PC-9 (cell line): ENCODE data around the gene TBC1D5. TPM values are rescaled to one million over a fixed set of nuclear protein-coding genes. Genes with fewer than 3 reads are reported as not detected.
"Not testable (repeated sequence)": the region's sequence is repeated elsewhere in the genome, so short reads cannot be mapped to it uniquely, and the experiment has no call there.

Experiments used
- BruUV-seq: library from RNA; stranded (reverse); fragments of 400-500 nt; replicated peaks from 2 replicates; lab custom pipeline; 2021; lab: Mats Ljungman, UMichigan
- CTCF ChIA-PET: fragments of 300-600 bp; sonication (Branson Sonifier 250); formaldehyde crosslinking; loops from one replicate; lab custom pipeline; 2022; ENCODE audit warnings: antibody characterized with exemption; lab: Charles Lee
- POLR2A ChIA-PET: fragments of 300-600 bp; sonication (Branson Sonifier 250); formaldehyde crosslinking; loops from one replicate; lab custom pipeline; 2022; ENCODE audit warnings: antibody characterized with exemption; ENCODE audit not compliant: unreplicated experiment; lab: Charles Lee
- DNase-seq, 2 experiments: peaks; one replicate each; pipeline versions ENCODE4 v3.0.0 to v3.0.0-alpha.2; 2015 to 2022; ENCODE audit warnings: mixed read lengths in 1 of 2
- H2AFZ ChIP-seq: fragments of 200-600 bp; sonication (generic); 2 replicates; pipeline ENCODE4 v1.8.1; 2017; ENCODE audit warnings: antibody characterized with exemption
- H3F3A ChIP-seq: fragments of 200-600 bp; sonication (generic); 2 replicates; pipeline ENCODE4 v1.8.1; 2017; ENCODE audit warnings: antibody characterized with exemption, mild to moderate bottlenecking, low read depth; ENCODE audit not compliant: insufficient read depth
- H3K27ac ChIP-seq: fragments of 200-600 bp; sonication (generic); 2 replicates; pipeline ENCODE4 v1.6.1; 2016; ENCODE audit warnings: mixed run types
- H3K27me3 ChIP-seq: fragments of 200-600 bp; sonication (generic); 2 replicates; pipeline ENCODE4 v1.6.1; 2016; ENCODE audit warnings: low read depth, mixed run types; ENCODE audit not compliant: insufficient read depth
- H3K36me3 ChIP-seq: fragments of 200-600 bp; sonication (generic); 2 replicates; pipeline ENCODE4 v1.6.1; 2016; ENCODE audit warnings: low read depth, mixed run types
- H3K4me1 ChIP-seq: fragments of 200-600 bp; sonication (generic); replicated peaks from 2 replicates; pipeline ENCODE4 v1.6.1; 2016; ENCODE audit warnings: mixed run types; ENCODE audit not compliant: insufficient read depth
- H3K4me2 ChIP-seq: fragments of 200-600 bp; sonication (generic); 2 replicates; pipeline ENCODE4 v1.6.1; 2017; ENCODE audit warnings: mixed run types
- H3K4me3 ChIP-seq: fragments of 200-600 bp; sonication (generic); 2 replicates; pipeline ENCODE4 v1.6.1; 2016; ENCODE audit warnings: mixed run types
- H3K79me2 ChIP-seq: fragments of 200-600 bp; sonication (generic); 2 replicates; pipeline ENCODE4 v1.6.1; 2017; ENCODE audit warnings: low read depth, mixed run types
- H3K9me2 ChIP-seq: fragments of 200-600 bp; sonication (generic); 2 replicates; pipeline ENCODE4 v1.8.1; 2017; ENCODE audit warnings: mild to moderate bottlenecking; ENCODE audit not compliant: insufficient read depth
- H3K9me3 ChIP-seq: fragments of 200-600 bp; sonication (generic); 2 replicates; pipeline ENCODE4 v1.8.1; 2016; ENCODE audit warnings: low read depth; ENCODE audit not compliant: insufficient read depth
- H4K20me1 ChIP-seq: fragments of 200-600 bp; sonication (generic); 2 replicates; pipeline ENCODE4 v1.8.1; 2017; ENCODE audit not compliant: insufficient read depth
- EZH2 ChIP-seq: fragments of 200-600 bp; sonication (generic); IDR thresholded peaks from 2 replicates; pipeline ENCODE4 v1.8.0; 2017; ENCODE audit warnings: antibody characterized with exemption, low read depth
- intact Hi-C: fragments of 100-400 bp; cut with micrococcal nuclease; formaldehyde crosslinking; loops from one replicate; pipeline ENCODE4 v1.10.0; 2022; ENCODE audit not compliant: unreplicated experiment
- total RNA-seq: library from RNA; stranded (reverse); gene quantifications from 2 replicates; pipeline ENCODE4 v1.2.3, GENCODE V29; 2021
- TF ChIP-seq, protein P1 (sequence below): fragments of 200-600 bp; sonication (generic); conservative IDR thresholded peaks from 2 replicates; pipeline ENCODE4 v1.6.1; 2017; ENCODE audit warnings: mixed run types, antibody characterized with exemption, mild to moderate bottlenecking, moderate library complexity

TBC1D5 gene
- total RNA-seq, 1 experiment from 2014 or later, result 54.0 TPM

DNA sequence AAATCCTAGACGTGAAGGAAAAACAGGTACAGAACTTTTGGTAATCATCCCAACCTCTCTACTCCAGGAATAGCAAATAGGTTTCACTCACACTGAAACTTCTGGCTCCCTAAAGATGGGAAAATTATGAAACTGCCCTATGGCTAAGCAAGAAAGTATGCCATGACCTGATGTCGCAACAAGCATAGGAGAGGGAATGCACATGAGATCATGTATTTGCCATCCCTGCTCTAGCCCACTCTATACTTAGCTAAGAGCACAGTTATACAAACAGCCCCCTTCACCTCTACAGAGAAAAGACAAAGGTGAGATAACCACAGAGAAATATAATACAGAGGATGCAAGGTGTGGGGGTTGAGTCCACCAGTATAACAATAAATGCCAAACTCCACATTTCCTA lies 102.7 kb downstream of the TBC1D5 start:
- Histone ChIP-seq H3K9me3 (peaks cover 4% of the 10 kb centered on the region; the same call in 1 of the 2 replicates), H4K20me1 (no peaks in the 10 kb centered on the region), H2AFZ (no peak overlapping the region), H3K36me3 (no peaks in the 10 kb centered on the region), H3K4me3 (no peak overlapping the region), H3K9me2 (no peaks in the 10 kb centered on the region), H3K4me2 (peak overlapping the region; percentile 22; the same call in 1 of the 2 replicates), H3F3A (peaks cover 25% of the 10 kb centered on the region), H3K27ac (peak overlapping the region; percentile 91), H3K27me3 (no peaks in the 10 kb centered on the region), H3K4me1 (peaks cover 39% of the 10 kb centered on the region), H3K79me2 (peaks cover 5% of the 10 kb centered on the region)
- TF ChIP-seq, protein P1, sequence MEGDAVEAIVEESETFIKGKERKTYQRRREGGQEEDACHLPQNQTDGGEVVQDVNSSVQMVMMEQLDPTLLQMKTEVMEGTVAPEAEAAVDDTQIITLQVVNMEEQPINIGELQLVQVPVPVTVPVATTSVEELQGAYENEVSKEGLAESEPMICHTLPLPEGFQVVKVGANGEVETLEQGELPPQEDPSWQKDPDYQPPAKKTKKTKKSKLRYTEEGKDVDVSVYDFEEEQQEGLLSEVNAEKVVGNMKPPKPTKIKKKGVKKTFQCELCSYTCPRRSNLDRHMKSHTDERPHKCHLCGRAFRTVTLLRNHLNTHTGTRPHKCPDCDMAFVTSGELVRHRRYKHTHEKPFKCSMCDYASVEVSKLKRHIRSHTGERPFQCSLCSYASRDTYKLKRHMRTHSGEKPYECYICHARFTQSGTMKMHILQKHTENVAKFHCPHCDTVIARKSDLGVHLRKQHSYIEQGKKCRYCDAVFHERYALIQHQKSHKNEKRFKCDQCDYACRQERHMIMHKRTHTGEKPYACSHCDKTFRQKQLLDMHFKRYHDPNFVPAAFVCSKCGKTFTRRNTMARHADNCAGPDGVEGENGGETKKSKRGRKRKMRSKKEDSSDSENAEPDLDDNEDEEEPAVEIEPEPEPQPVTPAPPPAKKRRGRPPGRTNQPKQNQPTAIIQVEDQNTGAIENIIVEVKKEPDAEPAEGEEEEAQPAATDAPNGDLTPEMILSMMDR, result no peak
- no peak for TF ChIP-seq EZH2
- TSS peak; percentile 54 for BruUV-seq
- peak; percentile 51 to 53 for DNase-seq
- ChIA-PET POLR2A (interaction anchor here (0.6 to 0.8 kb wide), 3 partner anchors 91 to 275 kb away, joined by 4 to 9 read pairs (median 6); no protein-coding TSS in a partner anchor), CTCF (no interaction called here)
- intact Hi-C loops, result loop anchor here (1.0 to 10.0 kb wide), 3 partner anchors 103 to 656 kb away; partner anchors contain the start of gene TBC1D5

DNA sequence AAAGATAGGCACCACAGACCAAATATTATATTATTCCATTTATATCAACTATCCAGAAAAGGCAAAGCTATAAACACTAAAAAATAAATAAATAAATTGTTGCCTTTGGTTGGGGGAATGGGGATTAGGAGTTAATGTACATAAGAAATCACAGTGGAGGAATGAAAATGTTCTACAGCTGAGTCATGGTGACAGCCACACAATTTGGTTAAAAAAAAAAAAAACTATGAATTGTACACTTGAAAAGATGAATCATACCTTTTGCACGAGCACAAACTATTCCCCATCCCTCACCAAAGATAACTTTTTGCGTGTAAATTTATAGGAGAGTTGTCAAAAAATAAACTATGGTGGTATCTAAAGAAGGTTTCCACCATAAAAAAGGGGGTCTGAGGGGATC lies 103.2 kb downstream of the TBC1D5 start:
- BruUV-seq, result TSS peak; percentile 91
- Histone ChIP-seq H3K4me1 (peaks cover 39% of the 10 kb centered on the region), H3F3A (peaks cover 25% of the 10 kb centered on the region), H3K4me2 (peak overlapping the region; percentile 22), H3K9me3 (peaks cover 4% of the 10 kb centered on the region; the same call in 1 of the 2 replicates), H3K27me3 (no peaks in the 10 kb centered on the region), H3K36me3 (no peaks in the 10 kb centered on the region), H3K27ac (peak overlapping the region; percentile 91), H4K20me1 (no peaks in the 10 kb centered on the region), H3K9me2 (no peaks in the 10 kb centered on the region), H3K4me3 (no peak overlapping the region), H3K79me2 (peaks cover 5% of the 10 kb centered on the region), H2AFZ (no peak overlapping the region)
- TF ChIP-seq, protein P1, result no peak
- TF ChIP-seq EZH2, result no peak
- CTCF ChIA-PET, result no interaction called here
- intact Hi-C loops, result loop anchor here (1.0 kb wide), 2 partner anchors 103 to 656 kb away; partner anchors contain the start of gene TBC1D5
- POLR2A ChIA-PET, result interaction anchor here (0.6 to 0.8 kb wide), 4 partner anchors 37 to 276 kb away, joined by 3 to 9 read pairs (median 5); no protein-coding TSS in a partner anchor
- peak; percentile 2 to 58 for DNase-seq

DNA sequence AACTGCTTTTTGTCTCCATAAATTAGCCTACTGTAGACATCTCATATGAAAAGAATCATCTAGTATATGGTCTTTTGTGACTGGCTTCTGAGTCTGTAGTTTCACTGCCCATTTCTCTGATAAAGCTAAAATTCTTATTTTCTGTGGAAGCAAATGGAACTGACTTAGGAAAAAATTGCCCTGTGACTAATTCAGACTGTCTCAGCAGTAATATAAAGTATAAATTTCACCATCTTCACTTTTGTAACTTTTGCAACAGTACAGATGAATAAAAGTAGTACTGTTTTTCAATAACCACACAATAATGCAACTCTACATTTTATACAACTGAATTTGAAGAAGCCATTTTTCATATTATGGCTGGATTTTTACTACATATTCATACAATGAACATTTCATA lies 104.1 kb downstream of the TBC1D5 start:
- CTCF ChIA-PET, result no interaction called here
- TF ChIP-seq, protein P1, result no peak
- no peak for TF ChIP-seq EZH2
- no peaks in the 10 kb centered on the region for H4K20me1 ChIP-seq
- no TSS peak for BruUV-seq
- H3K79me2 ChIP-seq, result peaks cover 5% of the 10 kb centered on the region
- peaks cover 4% of the 10 kb centered on the region; the same call in 1 of the 2 replicates for H3K9me3 ChIP-seq
- H3K4me2 ChIP-seq, result no peak overlapping the region
- no peak overlapping the region for H3K4me3 ChIP-seq
- H3K27ac ChIP-seq, result peak overlapping the region; percentile 91
- POLR2A ChIA-PET, result no interaction called here
- no peaks in the 10 kb centered on the region for H3K27me3 ChIP-seq
- H3K9me2 ChIP-seq, result no peaks in the 10 kb centered on the region
- DNase-seq, result no peak
- intact Hi-C loops, result no loop called here
- H3F3A ChIP-seq, result peaks cover 26% of the 10 kb centered on the region
- H2AFZ ChIP-seq, result no peak overlapping the region
- peaks cover 39% of the 10 kb centered on the region for H3K4me1 ChIP-seq
- H3K36me3 ChIP-seq, result no peaks in the 10 kb centered on the region

DNA sequence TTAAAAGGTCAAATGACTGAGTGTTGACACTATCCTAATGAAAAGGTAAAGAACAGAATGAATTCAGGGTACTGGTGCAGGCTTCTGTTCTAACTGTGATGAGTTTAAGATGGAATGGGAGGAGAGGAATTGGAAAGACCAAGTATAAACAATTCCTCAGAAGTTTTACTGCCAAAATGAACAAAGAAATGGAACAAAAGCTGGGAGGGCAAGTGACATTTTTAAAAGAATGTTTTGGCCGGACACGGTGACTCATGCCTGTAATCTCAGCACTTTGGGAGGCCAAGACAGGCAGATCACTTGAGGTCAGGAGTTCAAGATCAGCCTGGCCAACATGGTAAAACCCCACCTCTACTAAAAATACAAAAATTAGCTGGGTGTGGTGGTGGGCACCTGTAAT lies 106.8 kb downstream of the TBC1D5 start:
- H3K9me2 ChIP-seq, H3K27me3 ChIP-seq, H3K4me3 ChIP-seq, H4K20me1 ChIP-seq, H3K9me3 ChIP-seq, H2AFZ ChIP-seq, H3K36me3 ChIP-seq, intact Hi-C loops, CTCF ChIA-PET, POLR2A ChIA-PET, H3K4me2 ChIP-seq, BruUV-seq, H3K79me2 ChIP-seq: not testable (repeated sequence)
- Histone ChIP-seq H3K4me1 (peaks cover 47% of the 10 kb centered on the region), H3K27ac (peak overlapping the region; percentile 43), H3F3A (peaks cover 28% of the 10 kb centered on the region)
- peak in 1 of 2 experiments; percentile 32 for DNase-seq
